Heart right ventricle (tissue), 12 donors: Measurements from ENCODE around the gene STRAP. TPM values are rescaled to one million over a fixed set of nuclear protein-coding genes. Genes with fewer than 3 reads are reported as not detected.

Experiments
- polyA plus RNA-seq, 2 donors: library from polyadenylated mRNA; stranded (reverse); fragments of 200-250 nt; gene quantifications; one replicate each; pipeline ENCODE4 v1.2.3, GENCODE V29; 2013
- total RNA-seq, 10 donors: library from RNA; stranded (reverse); fragmentation: NEBNext Ultra II Directional in 3 of 10; extraction: Animal tissue kit (Norgen Biotek cat#: 25700) in 3 of 10; gene quantifications; one replicate each; pipeline versions ENCODE4 v1.2.1 to v1.2.4, GENCODE V29; 2021 to 2023
- donor health status: ischemic (EF 13 %, LVEDD 7.1; RV severe dilation, severe dysfunction).
- donor health status: healthy with polysubstance abuse.
- donor health status: DM: no; HTN: yes; CAD: no.
- donor health status: DM: no; HTN: no; CAD: no.
- donor health status: ischemic (EF 25% LVEDD 6.9; RV normal size, moderate dysfunction).
- donor health status: ischemic (EF 25% LVEDD 5.7; RV mildly dilated, moderate dysfunction).
- donor health status: healthy.
- donor health status: nonischemic (EF 11% LVEDD 7.7; RV severe dilation, severe dysfunction).
- donor health status: DM: yes; HTN: yes; CAD: no.
- donor health status: PGD.
- donor health status: ischemic (EF 29% LVEDD 5.4; RV normal size, mild dysfunction).
- donor health status: nonischemic (EF 23%, LVEDD 6.1; RV moderate dilation, normal function).

STRAP gene
- total and polyA plus RNA-seq, 12 donors: 104 to 161 (median 116) TPM

Other genes starting within 250 kb of the STRAP start
- 10 to 100 TPM in 7 of 10 donors, 1 to 10 TPM in 3; 7.7 to 38.6 (median 14.0) TPM for gene EPS8, start 93.0 kb upstream of the STRAP start, total RNA-seq
- 10 to 100 TPM; 16.3 to 34.5 TPM for gene EPS8, start 93.0 kb upstream of the STRAP start, polyA plus RNA-seq
- 10 to 100 TPM; 15.9 to 23.7 (median 19.2) TPM for gene DERA, start 28.9 kb downstream of the STRAP start, total RNA-seq
- gene DERA, start 28.9 kb downstream of the STRAP start, polyA plus RNA-seq: 10 to 100 TPM; 14.6 to 23.8 TPM